ENCODE results near the gene GAL3ST2.

GRCh38 chr2:241770185-241770935, 6.3 kb upstream of the GAL3ST2 start:
- no peak for TF ChIP-seq CTCF (IDR thresholded peaks at IDR 0.05)
- TF ChIP-seq POLR2A (IDR thresholded peaks at IDR 0.05) = no peak

Data from uterus (tissue), 2 donors.